Naive B cell (primary cell): ENCODE measurements around the gene PRTFDC1. TPM values are rescaled to one million over a fixed set of nuclear protein-coding genes. Genes with fewer than 3 reads are reported as not detected.

Source experiments
- ATAC-seq, 2 donors: fragments of 150-1000 bp; cut with Tn5 transposase; 2 replicates each; pipeline ENCODE4 v1.10.0; 2021; ENCODE audit warnings: low read depth in 2 of 2, mild to moderate bottlenecking in 2 of 2, moderate library complexity in 2 of 2
- DNase-seq: peaks from one replicate; pipeline ENCODE4 v3.0.0; 2022
- H3K27ac Mint-ChIP-seq, 6 donors: one replicate each; pipeline ENCODE4 v1.8.0; 2020 to 2022; ENCODE audit warnings: mild to moderate bottlenecking in 6 of 6, mixed read lengths in 6 of 6, moderate library complexity in 5 of 6, inconsistent platforms in 2 of 6
- H3K27me3 Mint-ChIP-seq, 3 donors: one replicate each; pipeline ENCODE4 v1.8.0; 2021 to 2022; ENCODE audit warnings: mixed read lengths in 3 of 3, mild to moderate bottlenecking in 1 of 3
- H3K36me3 Mint-ChIP-seq, 2 donors: one replicate each; pipeline ENCODE4 v1.8.0; 2020 to 2022; ENCODE audit warnings: mixed read lengths in 2 of 2, inconsistent platforms in 1 of 2, mild to moderate bottlenecking in 1 of 2
- H3K4me1 Mint-ChIP-seq, 3 donors: one replicate each; pipeline ENCODE4 v1.8.0; 2020 to 2022; ENCODE audit warnings: mixed read lengths in 3 of 3, inconsistent platforms in 1 of 3, mild to moderate bottlenecking in 1 of 3, moderate library complexity in 1 of 3
- H3K4me3 Mint-ChIP-seq, 8 donors: one replicate each; pipeline ENCODE4 v1.8.0; 2020 to 2022; ENCODE audit warnings: mild to moderate bottlenecking in 8 of 8, mixed read lengths in 8 of 8, moderate library complexity in 8 of 8, inconsistent platforms in 2 of 8
- H3K9me3 Mint-ChIP-seq, 7 donors: one replicate each; pipeline ENCODE4 v1.8.0; 2020 to 2022; ENCODE audit warnings: mixed read lengths in 7 of 7, mild to moderate bottlenecking in 5 of 7, inconsistent platforms in 2 of 7, moderate library complexity in 1 of 7
- polyA plus RNA-seq, 6 donors: library from polyadenylated mRNA; unstranded; fragments of 300-500 nt; fragmentation: Illumina TruSeq; gene quantifications; one replicate each; pipeline ENCODE4 v1.2.3, GENCODE V29; 2021; ENCODE audit warnings: low read depth in 6 of 6

PRTFDC1 gene
- polyA plus RNA-seq, 6 donors from 2014 or later, result 0.15 to 0.38 (median 0.32) TPM; not detected in 3

DNA sequence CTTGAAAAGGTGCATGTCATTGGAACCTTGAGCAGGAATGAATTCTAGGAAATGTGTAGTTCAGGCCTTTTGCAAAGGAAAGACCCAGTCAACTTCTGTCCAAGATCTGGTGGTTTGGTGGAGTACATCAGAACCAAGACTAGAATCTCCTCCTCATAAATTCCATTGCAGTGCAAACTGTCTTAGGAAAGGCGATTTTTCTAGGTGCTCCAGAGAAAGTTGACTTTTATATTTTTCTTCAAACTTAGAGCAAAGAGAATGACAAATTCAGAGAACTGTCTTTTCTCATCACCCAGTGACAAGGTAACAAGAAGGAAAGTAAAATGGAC lies 50.0 kb downstream of the PRTFDC1 start:
- Mint-ChIP-seq H3K36me3 (peaks cover 0 to 4% of the 10 kb centered on the region in 2 donors), H3K4me3 (no peak overlapping the region), H3K9me3 (peaks cover 0 to 8% (median 0%) of the 10 kb centered on the region in 7 donors), H3K27ac (peak overlapping the region in 1 of 6 donors; percentile 21), H3K4me1 (peaks cover 0 to 32% (median 7%) of the 10 kb centered on the region in 3 donors), H3K27me3 (peaks cover 0 to 12% (median 12%) of the 10 kb centered on the region in 3 donors)
- ATAC-seq (no peak), DNase-seq (no peak)

DNA sequence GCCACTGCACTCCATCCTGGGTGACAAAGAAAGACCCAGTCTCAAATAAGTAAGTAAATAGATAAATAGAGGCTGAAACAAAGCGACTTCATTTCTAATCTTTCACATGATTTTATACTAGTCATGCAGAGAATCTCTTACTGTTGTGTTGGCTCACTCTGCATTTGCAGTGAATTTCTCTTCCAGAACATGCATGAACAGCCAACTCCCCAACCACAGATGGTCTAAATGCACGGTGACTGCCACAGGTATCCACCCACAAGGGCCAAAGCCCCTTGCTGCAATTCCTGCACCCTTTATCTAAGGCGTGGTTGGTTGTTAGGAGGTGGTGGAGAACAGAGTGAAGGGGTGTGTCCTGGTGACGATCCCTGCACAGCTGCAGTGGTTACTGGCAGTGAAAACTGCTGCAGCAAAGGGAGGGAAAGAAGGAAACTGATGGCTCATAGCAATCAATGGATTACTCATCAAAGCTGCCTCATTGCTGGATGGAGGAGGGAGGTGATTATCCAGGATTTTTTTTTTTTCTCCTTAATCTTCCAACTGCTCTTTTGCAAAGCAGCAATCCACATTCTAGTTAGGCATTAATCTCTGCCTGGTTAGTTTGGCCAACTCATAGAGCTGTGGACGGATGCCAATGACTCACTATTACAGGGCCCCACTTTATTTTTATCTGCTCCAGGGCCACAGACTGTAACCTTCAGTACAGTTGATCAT lies 50.6 kb downstream of the PRTFDC1 start:
- no peak for ATAC-seq
- no peak overlapping the region for H3K27ac Mint-ChIP-seq
- H3K4me3 Mint-ChIP-seq, result peak overlapping the region in 3 of 8 donors; percentile 1 to 41 (median 36)
- DNase-seq, result no peak
- H3K27me3 Mint-ChIP-seq, result peaks cover 0 to 12% (median 12%) of the 10 kb centered on the region in 3 donors
- peaks cover 0 to 8% (median 0%) of the 10 kb centered on the region in 7 donors for H3K9me3 Mint-ChIP-seq
- peaks cover 0 to 4% of the 10 kb centered on the region in 2 donors for H3K36me3 Mint-ChIP-seq
- peaks cover 0 to 32% (median 7%) of the 10 kb centered on the region in 3 donors for H3K4me1 Mint-ChIP-seq

DNA sequence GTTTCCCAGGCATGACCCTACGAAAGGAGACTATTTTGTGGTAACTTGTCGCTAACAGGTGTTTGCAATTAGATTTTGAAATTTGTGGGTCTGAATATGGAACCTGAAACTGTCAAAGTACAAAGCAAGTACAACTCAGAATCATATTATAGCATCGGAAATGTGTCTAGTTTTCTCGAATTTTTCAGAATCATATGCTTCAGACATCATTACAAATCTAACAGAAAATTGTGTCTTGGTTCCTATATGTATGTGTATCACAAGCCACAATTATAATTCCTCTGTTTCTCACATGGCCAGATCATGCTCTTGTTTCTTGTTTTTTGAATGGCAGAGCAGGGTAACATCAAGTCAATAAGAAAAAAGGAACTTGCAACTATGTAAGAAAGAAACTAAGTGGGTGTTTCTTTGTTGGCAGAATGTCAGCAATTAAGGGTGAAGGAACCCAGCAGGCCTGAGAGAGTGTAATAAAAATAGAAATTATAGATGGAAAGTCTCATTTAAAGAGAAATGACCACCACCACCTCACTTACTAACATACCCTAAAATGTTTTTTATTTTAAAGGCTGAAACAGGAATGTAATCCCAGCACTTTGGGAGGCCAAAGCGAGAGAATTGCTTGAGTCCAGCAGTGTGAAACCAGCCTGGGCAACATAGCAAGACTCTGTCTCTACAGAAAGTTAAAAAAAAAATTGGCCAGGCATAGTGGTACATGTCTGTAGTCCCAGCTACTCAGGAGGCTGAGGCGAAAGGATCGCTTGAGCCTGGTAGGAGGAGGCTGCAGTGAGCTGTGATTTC lies 51.3 kb downstream of the PRTFDC1 start:
- ATAC-seq (peak; percentile 49 to 69), DNase-seq (no peak)
- H3K4me1 Mint-ChIP-seq, result peaks cover 0 to 32% (median 7%) of the 10 kb centered on the region in 3 donors
- peak overlapping the region in 4 of 6 donors; percentile 27 to 83 (median 54) for H3K27ac Mint-ChIP-seq
- peaks cover 0 to 4% of the 10 kb centered on the region in 2 donors for H3K36me3 Mint-ChIP-seq
- peaks cover 0 to 12% (median 8%) of the 10 kb centered on the region in 3 donors for H3K27me3 Mint-ChIP-seq
- H3K4me3 Mint-ChIP-seq, result peak overlapping the region in 2 of 8 donors; percentile 29 to 41
- H3K9me3 Mint-ChIP-seq, result peaks cover 0 to 6% (median 0%) of the 10 kb centered on the region in 7 donors

DNA sequence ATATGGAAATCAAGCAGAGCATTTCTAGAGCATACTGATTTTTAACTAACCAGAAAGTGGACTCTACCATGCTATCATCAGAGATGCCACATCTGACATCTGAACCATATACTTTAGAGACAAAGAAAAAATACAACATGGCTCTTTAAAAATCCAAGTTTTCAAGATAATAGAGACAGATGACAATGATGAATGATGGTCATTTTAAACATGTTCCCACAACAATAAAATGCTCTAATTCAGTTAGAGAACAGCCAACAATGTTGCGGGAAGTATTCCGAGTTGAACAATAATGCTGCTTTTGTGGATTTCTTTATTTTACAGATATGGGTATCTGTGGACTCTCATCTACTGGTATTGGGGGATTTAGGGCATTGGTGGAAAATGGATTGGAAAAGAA lies 52.8 kb downstream of the PRTFDC1 start:
- Mint-ChIP-seq H3K27ac (no peak overlapping the region), H3K4me3 (no peak overlapping the region), H3K27me3 (peaks cover 0 to 2% (median 0%) of the 10 kb centered on the region in 3 donors), H3K4me1 (peaks cover 0 to 39% (median 11%) of the 10 kb centered on the region in 3 donors), H3K36me3 (peaks cover 0 to 4% of the 10 kb centered on the region in 2 donors), H3K9me3 (no peaks in the 10 kb centered on the region)
- DNase-seq (no peak), ATAC-seq (no peak)

DNA sequence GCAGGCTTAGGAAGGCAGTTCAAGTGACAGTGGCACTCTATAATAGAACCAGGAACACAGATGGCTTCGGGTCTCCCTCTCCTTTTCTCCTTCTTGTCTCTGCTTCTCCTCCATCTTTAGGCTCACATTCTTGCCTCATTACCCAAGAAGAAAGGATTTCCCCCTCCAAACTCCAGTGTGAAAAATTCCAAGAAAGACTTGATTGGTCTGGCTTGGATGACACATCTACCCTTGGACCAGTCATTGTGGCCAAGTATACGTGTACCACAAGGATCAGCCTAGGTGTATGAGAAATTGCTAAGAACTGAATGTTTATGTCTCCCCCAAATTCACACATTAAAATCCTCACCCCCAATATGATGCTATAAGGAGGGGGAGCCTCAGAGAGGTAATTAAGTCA lies 53.9 kb downstream of the PRTFDC1 start:
- DNase-seq, result no peak
- H3K27ac Mint-ChIP-seq, result no peak overlapping the region
- peaks cover 0 to 48% (median 14%) of the 10 kb centered on the region in 3 donors for H3K4me1 Mint-ChIP-seq
- peaks cover 0 to 4% of the 10 kb centered on the region in 2 donors for H3K36me3 Mint-ChIP-seq
- no peak overlapping the region for H3K4me3 Mint-ChIP-seq
- H3K9me3 Mint-ChIP-seq, result no peaks in the 10 kb centered on the region
- ATAC-seq, result no peak
- H3K27me3 Mint-ChIP-seq, result no peaks in the 10 kb centered on the region

DNA sequence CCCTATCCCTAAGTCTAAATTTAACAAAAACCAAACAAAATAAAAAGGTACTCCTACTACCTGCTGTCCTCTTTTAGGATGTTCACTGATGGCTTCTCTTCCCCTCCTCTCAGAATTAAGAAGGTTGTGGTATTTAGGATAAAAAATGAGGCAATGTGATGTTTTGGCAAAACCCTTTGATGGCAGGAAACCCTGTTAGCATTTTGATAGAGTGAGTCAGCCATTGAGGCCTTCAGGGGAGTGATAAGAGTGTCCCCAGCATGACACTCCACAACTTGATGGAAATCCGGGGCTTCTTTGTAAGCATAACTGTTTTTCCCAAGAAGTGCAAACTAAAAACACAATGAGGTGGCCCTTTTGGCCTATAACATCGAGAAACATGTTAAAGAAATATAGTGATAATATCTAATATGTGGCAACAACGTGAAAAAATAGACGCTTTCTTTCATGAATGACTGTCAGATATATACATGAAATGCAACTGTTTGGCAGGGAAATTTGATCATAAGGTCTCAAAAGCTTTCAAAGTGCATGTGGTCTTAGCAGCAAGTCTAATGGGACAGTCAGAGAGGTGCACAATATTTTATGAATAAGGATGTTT lies 55.0 kb downstream of the PRTFDC1 start:
- no peak overlapping the region for H3K4me3 Mint-ChIP-seq
- H3K27ac Mint-ChIP-seq, result no peak overlapping the region
- DNase-seq (no peak), ATAC-seq (no peak)
- H3K27me3 Mint-ChIP-seq, result no peaks in the 10 kb centered on the region
- no peaks in the 10 kb centered on the region for H3K9me3 Mint-ChIP-seq
- peaks cover 0 to 4% of the 10 kb centered on the region in 2 donors for H3K36me3 Mint-ChIP-seq
- H3K4me1 Mint-ChIP-seq, result peaks cover 0 to 44% (median 14%) of the 10 kb centered on the region in 3 donors

DNA sequence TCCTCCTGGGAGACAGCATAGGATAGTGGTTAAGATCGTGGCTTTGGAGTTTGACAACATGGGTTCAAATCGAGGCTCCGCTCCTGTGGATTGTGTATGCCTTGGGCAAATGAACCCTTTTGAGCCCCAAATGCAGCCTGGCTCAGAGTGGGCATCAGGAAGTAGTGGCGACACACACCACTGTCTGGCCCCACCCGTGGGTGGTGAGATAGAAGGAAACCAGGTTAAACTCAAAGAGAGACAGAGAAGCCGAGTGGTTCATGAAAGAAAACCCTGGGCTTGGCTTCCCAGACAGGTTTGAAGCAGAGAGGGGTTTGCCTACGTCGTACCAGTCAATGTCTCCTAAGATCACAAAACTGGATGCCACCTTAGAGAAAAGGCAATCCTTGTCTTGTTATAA lies 57.7 kb downstream of the PRTFDC1 start:
- peaks cover 0 to 32% (median 6%) of the 10 kb centered on the region in 3 donors for H3K4me1 Mint-ChIP-seq
- H3K36me3 Mint-ChIP-seq, result peaks cover 0 to 4% of the 10 kb centered on the region in 2 donors
- no peaks in the 10 kb centered on the region for H3K9me3 Mint-ChIP-seq
- peak overlapping the region in 2 of 6 donors; percentile 53 to 86 for H3K27ac Mint-ChIP-seq
- H3K4me3 Mint-ChIP-seq, result peak overlapping the region in 4 of 8 donors; percentile 19 to 70 (median 40)
- DNase-seq (no peak), ATAC-seq (peak in 1 of 2 donors; percentile 37)
- H3K27me3 Mint-ChIP-seq, result no peaks in the 10 kb centered on the region

DNA sequence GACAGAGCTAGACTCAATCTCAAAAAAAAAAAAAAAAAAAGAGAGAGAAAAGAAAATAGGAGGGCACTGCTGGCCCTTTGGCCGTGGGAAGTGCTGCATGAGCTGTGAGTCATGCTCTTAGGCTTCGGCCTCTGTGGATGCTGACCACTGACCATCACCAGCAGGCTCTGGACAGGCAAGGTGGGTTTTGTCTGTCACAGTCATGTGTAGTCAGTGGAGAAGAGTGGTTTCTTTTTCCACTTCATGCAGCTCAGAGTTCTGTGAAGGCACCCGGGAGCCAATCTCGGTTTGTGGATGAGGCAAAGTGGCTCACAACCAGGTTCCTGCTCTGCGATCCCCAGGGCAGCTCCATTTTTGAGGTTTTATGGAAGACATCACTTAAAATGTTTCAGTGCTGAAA lies 58.1 kb downstream of the PRTFDC1 start:
- peaks cover 0 to 4% of the 10 kb centered on the region in 2 donors for H3K36me3 Mint-ChIP-seq
- no peaks in the 10 kb centered on the region for H3K9me3 Mint-ChIP-seq
- no peaks in the 10 kb centered on the region for H3K27me3 Mint-ChIP-seq
- H3K4me1 Mint-ChIP-seq, result peaks cover 0 to 29% (median 6%) of the 10 kb centered on the region in 3 donors
- peak overlapping the region in 3 of 8 donors; percentile 32 to 70 (median 47) for H3K4me3 Mint-ChIP-seq
- no peak for ATAC-seq
- peak overlapping the region in 2 of 6 donors; percentile 21 to 53 for H3K27ac Mint-ChIP-seq
- no peak for DNase-seq

DNA sequence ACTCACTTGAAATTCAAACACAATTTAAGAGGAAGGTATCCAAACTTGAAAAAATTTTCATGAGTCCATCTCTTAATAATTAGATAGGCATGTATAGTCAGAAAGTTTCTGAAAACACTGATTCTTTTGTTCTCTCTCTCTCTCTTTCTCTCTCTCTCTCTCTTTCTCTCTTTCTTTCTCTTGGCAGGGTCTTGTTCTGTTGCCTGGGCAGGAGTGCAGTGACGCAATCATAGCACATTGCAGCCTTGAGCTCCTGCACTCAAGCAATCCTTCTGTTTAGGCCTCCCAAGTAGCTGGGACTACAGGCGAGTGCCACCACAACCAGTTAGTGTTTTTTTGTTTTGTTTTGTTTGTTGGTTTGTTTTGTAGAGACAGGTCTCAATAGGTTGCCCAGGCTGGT lies 59.3 kb downstream of the PRTFDC1 start:
- peaks cover 0 to 37% (median 6%) of the 10 kb centered on the region in 3 donors for H3K4me1 Mint-ChIP-seq
- H3K27ac Mint-ChIP-seq, result no peak overlapping the region
- H3K4me3 Mint-ChIP-seq, result no peak overlapping the region
- peaks cover 0 to 4% of the 10 kb centered on the region in 2 donors for H3K36me3 Mint-ChIP-seq
- no peaks in the 10 kb centered on the region for H3K27me3 Mint-ChIP-seq
- DNase-seq (no peak), ATAC-seq (no peak)
- no peaks in the 10 kb centered on the region for H3K9me3 Mint-ChIP-seq

DNA sequence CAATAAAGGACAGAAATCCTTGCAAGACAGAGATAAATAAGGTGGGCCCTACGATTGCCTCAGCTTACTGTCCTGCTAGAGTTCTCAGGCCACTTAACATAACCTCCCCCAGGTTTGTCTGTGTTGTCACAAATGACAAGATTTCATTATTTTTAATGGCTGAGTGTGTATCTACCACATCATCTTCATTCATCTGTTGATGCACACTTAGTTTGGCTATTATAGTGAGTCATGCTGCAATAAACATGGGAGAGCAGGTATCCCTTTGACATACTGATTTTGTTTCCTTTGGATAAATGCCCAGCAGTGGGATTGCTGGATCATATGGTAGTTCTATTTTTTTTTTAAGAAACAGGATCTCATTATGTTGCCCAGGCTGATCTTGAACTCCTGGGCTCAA lies 60.6 kb downstream of the PRTFDC1 start:
- DNase-seq (no peak), ATAC-seq (no peak)
- no peak overlapping the region for H3K27ac Mint-ChIP-seq
- peaks cover 10 to 46% (median 14%) of the 10 kb centered on the region in 3 donors for H3K4me1 Mint-ChIP-seq
- no peaks in the 10 kb centered on the region for H3K36me3 Mint-ChIP-seq
- no peak overlapping the region for H3K4me3 Mint-ChIP-seq
- H3K27me3 Mint-ChIP-seq, result no peaks in the 10 kb centered on the region
- H3K9me3 Mint-ChIP-seq, result peaks cover 0 to 5% (median 1%) of the 10 kb centered on the region in 7 donors

DNA sequence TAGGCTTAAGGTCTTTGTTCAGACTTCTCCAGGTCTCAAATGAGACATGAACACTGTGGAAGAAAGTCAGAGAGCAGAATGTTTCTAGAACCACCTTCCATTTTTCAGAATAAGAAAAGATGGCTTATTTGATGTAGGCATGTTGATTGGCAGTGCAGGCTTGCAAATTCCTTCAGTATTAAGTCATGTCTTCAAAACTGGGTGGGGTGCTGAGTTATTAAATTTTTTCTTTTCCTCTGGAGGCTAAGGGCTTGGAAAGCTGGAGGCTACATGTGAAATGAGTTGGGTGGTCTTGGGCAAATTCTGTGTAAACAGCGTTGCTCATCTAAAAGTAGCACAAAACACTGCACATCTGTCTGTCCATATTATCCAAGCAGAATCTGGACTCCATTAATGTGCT lies 62.8 kb downstream of the PRTFDC1 start:
- Mint-ChIP-seq H3K4me1 (peaks cover 10 to 53% (median 15%) of the 10 kb centered on the region in 3 donors), H3K27me3 (no peaks in the 10 kb centered on the region), H3K9me3 (peaks cover 0 to 5% (median 1%) of the 10 kb centered on the region in 7 donors), H3K27ac (no peak overlapping the region), H3K36me3 (no peaks in the 10 kb centered on the region), H3K4me3 (no peak overlapping the region)
- DNase-seq (no peak), ATAC-seq (no peak)

DNA sequence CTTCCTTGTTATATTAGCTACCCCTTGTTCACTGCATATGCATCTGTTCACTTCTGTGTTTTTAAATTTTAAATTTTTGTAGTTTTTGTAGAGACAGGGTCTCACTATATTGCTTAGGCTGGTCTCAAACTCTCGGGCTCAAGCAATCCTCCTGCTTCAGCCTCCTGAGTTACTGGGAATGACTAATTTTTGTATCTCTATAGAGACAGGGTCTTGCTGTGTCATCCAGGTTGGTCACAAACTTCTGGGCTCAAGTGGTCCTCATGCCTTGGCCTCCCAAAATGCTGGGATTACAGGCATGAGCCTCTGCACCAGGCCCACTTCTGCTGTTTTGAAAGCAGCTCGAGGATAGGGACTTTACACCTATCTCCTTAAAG lies 64.6 kb downstream of the PRTFDC1 start:
- Mint-ChIP-seq H3K4me1 (peaks cover 16 to 51% (median 16%) of the 10 kb centered on the region in 3 donors), H3K27me3 (no peaks in the 10 kb centered on the region), H3K4me3 (peak overlapping the region in 6 of 8 donors; percentile 14 to 84 (median 70)), H3K9me3 (peaks cover 0 to 5% (median 1%) of the 10 kb centered on the region in 7 donors), H3K36me3 (no peaks in the 10 kb centered on the region), H3K27ac (peak overlapping the region in 4 of 6 donors; percentile 67 to 86 (median 72))
- ATAC-seq, result no peak
- DNase-seq, result no peak

DNA sequence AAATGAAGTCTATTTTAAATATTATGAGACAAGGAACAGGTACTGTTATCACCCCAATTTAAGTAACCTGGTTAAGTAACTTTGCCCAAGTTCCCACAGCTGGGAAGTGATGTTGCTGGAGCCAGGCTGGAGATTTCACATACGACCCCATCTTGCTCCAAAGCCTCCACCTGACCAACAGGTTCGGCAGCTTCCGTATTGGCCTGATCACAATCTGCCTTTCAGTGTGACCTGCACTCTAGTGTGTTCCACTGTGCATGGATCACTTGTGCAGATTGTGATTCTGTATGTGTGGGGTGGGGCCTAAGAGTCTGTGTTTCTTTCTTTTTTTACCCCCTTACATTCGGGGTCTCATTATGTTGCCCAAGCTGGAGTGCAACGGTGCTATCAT lies 66.1 kb downstream of the PRTFDC1 start:
- Mint-ChIP-seq H3K36me3 (no peaks in the 10 kb centered on the region), H3K9me3 (peaks cover 0 to 5% (median 1%) of the 10 kb centered on the region in 7 donors), H3K4me3 (peak overlapping the region in 1 of 8 donors; percentile 29), H3K27ac (peak overlapping the region in 1 of 6 donors; percentile 4), H3K4me1 (peaks cover 16 to 61% (median 19%) of the 10 kb centered on the region in 3 donors), H3K27me3 (peaks cover 0 to under 1% (median 0%) of the 10 kb centered on the region in 3 donors)
- DNase-seq (no peak), ATAC-seq (no peak)
